HCT116 (cell line): ENCODE results near the gene TEKT5. TPM values are rescaled to one million over a fixed set of nuclear protein-coding genes. Genes with fewer than 3 reads are reported as not detected.

ENCODE experiments used
- ATAC-seq: fragments of 200-7000 bp; cut with Tn5 transposase; 2 replicates; pipeline ENCODE4 v1.9.1; 2020; ENCODE audit warnings: mild to moderate bottlenecking, moderate library complexity
- BruUV-seq: library from RNA; stranded (reverse); fragments of 400-500 nt; replicated peaks from 2 replicates; lab custom pipeline; 2021; lab: Mats Ljungman, UMichigan
- CTCF ChIA-PET: fragments of 300-600 bp; sonication (Branson Sonifier 250); formaldehyde crosslinking; loops from one replicate; lab custom pipeline; 2021; ENCODE audit warnings: antibody characterized with exemption; lab: Charles Lee
- POLR2A ChIA-PET: fragments of 300-600, 350-600 bp; sonication (Branson Sonifier 250); formaldehyde crosslinking; loops from one replicate; lab custom pipeline; 2021; ENCODE audit warnings: antibody characterized with exemption; lab: Charles Lee
- RAD21 ChIA-PET, 2 experiments: fragments of 300-600 bp; sonication (Branson Sonifier 250); formaldehyde crosslinking; loops; one replicate each; lab custom pipeline; 2023; ENCODE audit warnings: low total read pairs in 2 of 2; ENCODE audit not compliant: uncharacterized antibody in 2 of 2, unreplicated experiment in 2 of 2, low non-redundant PET in 1 of 2; lab: Charles Lee
- DNase-seq: peaks from one replicate; pipeline ENCODE4 v3.0.0-alpha.2; 2010; ENCODE audit warnings: low read depth, low spot score
- H2AFZ ChIP-seq: fragments of 200-600 bp; shearing (Covaris generic), sonication (generic); 2 replicates; pipeline ENCODE4 v1.6.1; 2017; ENCODE audit warnings: low read depth, mixed run types, mixed read lengths, antibody characterized with exemption, low read length; ENCODE audit not compliant: poor library complexity, severe bottlenecking
- H3K27ac ChIP-seq: 2 replicates; pipeline ENCODE4 v1.5.1; 2012; ENCODE audit warnings: low read depth, low read length
- H3K27me3 ChIP-seq: fragments of 200-600 bp; sonication (generic); 2 replicates; pipeline ENCODE4 v1.6.1; 2016; ENCODE audit warnings: mixed run types, low read length, mixed read lengths; ENCODE audit not compliant: insufficient read depth
- H3K36me3 ChIP-seq, 2 experiments: fragments of 200-500 bp in 1 of 2; fragments of 200-600 bp in 1 of 2; sonication (Bioruptor generic) in 1 of 2; sonication (generic) in 1 of 2; 2 replicates each; pipeline versions ENCODE4 v1.5.1 to v1.6.1; 2014 to 2016; ENCODE audit warnings: low read length in 2 of 2, inconsistent platforms in 1 of 2, mixed read lengths in 1 of 2, mixed run types in 1 of 2; ENCODE audit not compliant: insufficient read depth in 2 of 2, control insufficient read depth in 1 of 2
- H3K4me1 ChIP-seq, 2 experiments: fragments of 200-600 bp in 1 of 2; sonication (generic) in 1 of 2; 2 replicates each; pipeline versions ENCODE4 v1.5.1 to v1.6.1; 2012 to 2017; ENCODE audit warnings: low read length in 2 of 2, inconsistent platforms in 1 of 2, mild to moderate bottlenecking in 1 of 2, mixed read lengths in 1 of 2, mixed run types in 1 of 2, moderate library complexity in 1 of 2; ENCODE audit not compliant: insufficient read depth in 2 of 2, control insufficient read depth in 1 of 2
- H3K4me2 ChIP-seq: fragments of 200-600 bp; sonication (generic); 2 replicates; pipeline ENCODE4 v1.6.1; 2017; ENCODE audit warnings: mixed run types, low read length, mixed read lengths
- H3K4me3 ChIP-seq, 2 experiments: fragments of 200-600 bp in 1 of 2; sonication (generic) in 1 of 2; replicated peaks in 1 of 2; 2 replicates each; pipeline ENCODE4 v1.5.1; 2011 to 2016; ENCODE audit warnings: low read length in 2 of 2, control low read depth in 1 of 2, low read depth in 1 of 2, mild to moderate bottlenecking in 1 of 2, mixed read lengths in 1 of 2, mixed run types in 1 of 2
- H3K79me2 ChIP-seq: fragments of 200-600 bp; sonication (generic); 2 replicates; pipeline ENCODE4 v1.6.1; 2017; ENCODE audit warnings: mild to moderate bottlenecking, mixed run types, low read length, moderate library complexity, mixed read lengths; ENCODE audit not compliant: insufficient read depth
- H3K9ac ChIP-seq: fragments of 200-600 bp; sonication (generic); 2 replicates; pipeline ENCODE4 v1.6.1; 2016; ENCODE audit warnings: low read length, mixed read lengths
- H3K9me2 ChIP-seq: fragments of 200-600 bp; sonication (generic), shearing (Covaris generic); 2 replicates; pipeline ENCODE4 v1.6.1; 2017; ENCODE audit warnings: mixed run types, mild to moderate bottlenecking, moderate library complexity; ENCODE audit not compliant: insufficient read depth
- H3K9me3 ChIP-seq, 2 experiments: fragments of 200-500 bp in 1 of 2; fragments of 200-600 bp in 1 of 2; sonication (Bioruptor generic) in 1 of 2; sonication (generic) in 1 of 2; 2 replicates each; pipeline ENCODE4 v1.6.1; 2014 to 2017; ENCODE audit warnings: low read length in 2 of 2, mixed read lengths in 2 of 2, inconsistent platforms in 1 of 2, low read depth in 1 of 2, mild to moderate bottlenecking in 1 of 2, mixed run types in 1 of 2, moderate library complexity in 1 of 2; ENCODE audit not compliant: control insufficient read depth in 1 of 2, insufficient read depth in 1 of 2
- H4K20me1 ChIP-seq: fragments of 200-600 bp; sonication (generic), shearing (Covaris generic); 2 replicates; pipeline ENCODE4 v1.6.1; 2017; ENCODE audit warnings: mixed run types, mild to moderate bottlenecking, moderate library complexity; ENCODE audit not compliant: insufficient read depth
- CEBPB ChIP-seq: IDR thresholded peaks from 2 replicates; pipeline ENCODE4 v1.6.1; 2012; ENCODE audit warnings: low read depth
- CTCF ChIP-seq, 3 experiments: fragments of 200-600 bp in 1 of 3; sonication (generic) in 1 of 3; IDR thresholded peaks in 2 of 3; conservative IDR thresholded peaks in 1 of 3; 2 replicates each; pipeline ENCODE4 v1.5.1; 2012 to 2017; ENCODE audit warnings: low read depth in 2 of 3, low read length in 2 of 3, antibody characterized with exemption in 1 of 3, borderline replicate concordance in 1 of 3, control low read depth in 1 of 3, mild to moderate bottlenecking in 1 of 3, mixed read lengths in 1 of 3, mixed run types in 1 of 3, moderate library complexity in 1 of 3; ENCODE audit not compliant: insufficient read depth in 1 of 3
- ELF1 ChIP-seq: IDR thresholded peaks from 2 replicates; pipeline ENCODE4 v1.6.1; 2012; ENCODE audit warnings: low read depth, borderline replicate concordance
- JUND ChIP-seq: IDR thresholded peaks from 2 replicates; pipeline ENCODE4 v1.6.1; 2012
- REST ChIP-seq: IDR thresholded peaks from 2 replicates; pipeline ENCODE4 v1.6.1; 2012; ENCODE audit warnings: low read depth
- SIN3A ChIP-seq: IDR thresholded peaks from 2 replicates; pipeline ENCODE4 v1.6.1; 2012; ENCODE audit warnings: low read depth
- SP1 ChIP-seq: IDR thresholded peaks from 2 replicates; pipeline ENCODE4 v1.6.1; 2012; ENCODE audit warnings: low read depth
- TCF7L2 ChIP-seq: IDR thresholded peaks from 2 replicates; pipeline ENCODE4 v1.7.0; 2011; ENCODE audit warnings: borderline replicate concordance, inconsistent platforms; ENCODE audit not compliant: insufficient read depth, insufficient read length; ENCODE audit errors: extremely low read depth
- intact Hi-C: fragments of 100-400 bp; cut with micrococcal nuclease; formaldehyde crosslinking; loops from 2 replicates; pipeline ENCODE4 v1.10.0; 2022
- total RNA-seq: library from RNA; stranded (reverse); gene quantifications from one replicate; pipeline ENCODE4 v1.2.1, GENCODE V29; 2021; ENCODE audit not compliant: unreplicated experiment
- TF ChIP-seq, protein P1 (sequence below): IDR thresholded peaks from 2 replicates; pipeline ENCODE4 v1.6.1; 2012

Gene TEKT5
- total RNA-seq, 1 experiment from 2014 or later = 0.37 TPM

- H2AFZ ChIP-seq = no peak overlapping the region
- H3K4me2 ChIP-seq = no peak overlapping the region
- H4K20me1 ChIP-seq = no peaks in the 10 kb centered on the region
- ChIA-PET POLR2A (no interaction called here), RAD21 (no interaction called here), CTCF (no interaction called here)
- no TSS peak for BruUV-seq
- no peaks in the 10 kb centered on the region for H3K79me2 ChIP-seq
- no peak overlapping the region for H3K9ac ChIP-seq
- no peaks in the 10 kb centered on the region for H3K36me3 ChIP-seq
- no peak overlapping the region for H3K4me3 ChIP-seq
- no peaks in the 10 kb centered on the region for H3K27me3 ChIP-seq
- ATAC-seq = no peak
- intact Hi-C loops = no loop called here
- no peaks in the 10 kb centered on the region for H3K9me3 ChIP-seq
- TF ChIP-seq CTCF (IDR thresholded peaks at IDR 0.05 in 2 of 3, conservative IDR thresholded peaks at IDR 0.05 in 1 of 3; ENCODE audit: borderline replicate concordance in 1 of 3, insufficient read depth in 1 of 3, low read depth in 2 of 3, low read length in 2 of 3) (no peak), CEBPB (no peak), ELF1 (no peak), TCF7L2 (no peak)
- TF ChIP-seq, protein P1, sequence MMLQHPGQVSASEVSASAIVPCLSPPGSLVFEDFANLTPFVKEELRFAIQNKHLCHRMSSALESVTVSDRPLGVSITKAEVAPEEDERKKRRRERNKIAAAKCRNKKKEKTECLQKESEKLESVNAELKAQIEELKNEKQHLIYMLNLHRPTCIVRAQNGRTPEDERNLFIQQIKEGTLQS = no peak
- TF ChIP-seq, all 23 proteins: peak for 0
- DNase-seq = no peak
- Histone ChIP-seq H3K9me2 (no peaks in the 10 kb centered on the region), H3K27ac (no peak overlapping the region), H3K4me1 (no peaks in the 10 kb centered on the region)
Measured at GRCh38 chr16:10676284-10676683, 18.4 kb downstream of the TEKT5 start.

- no peaks in the 10 kb centered on the region for H3K4me1 ChIP-seq
- H3K4me3 ChIP-seq = no peak overlapping the region
- no peaks in the 10 kb centered on the region for H4K20me1 ChIP-seq
- no peak for TF ChIP-seq JUND
- no peak for TF ChIP-seq REST
- TF ChIP-seq SIN3A = no peak
- no peak for TF ChIP-seq SP1
- BruUV-seq = no TSS peak
- intact Hi-C loops = no loop called here
- no peaks in the 10 kb centered on the region for H3K9me2 ChIP-seq
- DNase-seq (no peak), ATAC-seq (no peak)
- ChIA-PET CTCF (no interaction called here), RAD21 (no interaction called here), POLR2A (no interaction called here)
- H3K9ac ChIP-seq = no peak overlapping the region
- H3K79me2 ChIP-seq = no peaks in the 10 kb centered on the region
- H3K27ac ChIP-seq = no peak overlapping the region
- H3K36me3 ChIP-seq = no peaks in the 10 kb centered on the region
- no peaks in the 10 kb centered on the region for H3K9me3 ChIP-seq
- H3K4me2 ChIP-seq = no peak overlapping the region
- H3K27me3 ChIP-seq = no peaks in the 10 kb centered on the region
- no peak overlapping the region for H2AFZ ChIP-seq
Measured at GRCh38 chr16:10675861-10676260, 18.9 kb downstream of the TEKT5 start.
